Spinal cord (tissue), 10 donors: ENCODE data around the gene SLC9A7. TPM values are rescaled to one million over a fixed set of nuclear protein-coding genes. Genes with fewer than 3 reads are reported as not detected.

Experiments
- DNase-seq, 6 donors: peaks; one replicate each; pipeline versions ENCODE4 v3.0.0 to v3.0.0-alpha.2; 2013 to 2015; ENCODE audit warnings: low spot score in 6 of 6, low read depth in 4 of 6
- H3K27ac ChIP-seq: one replicate; pipeline ENCODE4 v1.5.1; 2013; ENCODE audit warnings: low read depth, low read length, control low read depth
- H3K27me3 ChIP-seq: one replicate; pipeline ENCODE4 v1.6.1; 2013; ENCODE audit warnings: low read length; ENCODE audit not compliant: control insufficient read depth, insufficient read depth
- H3K36me3 ChIP-seq: one replicate; pipeline ENCODE4 v1.6.1; 2013; ENCODE audit warnings: low read length; ENCODE audit not compliant: control insufficient read depth, insufficient read depth
- H3K4me1 ChIP-seq: one replicate; pipeline ENCODE4 v1.6.1; 2013; ENCODE audit warnings: low read length; ENCODE audit not compliant: control insufficient read depth, insufficient read depth
- H3K4me3 ChIP-seq: one replicate; pipeline ENCODE4 v1.5.1; 2013; ENCODE audit warnings: low read depth, low read length, control low read depth
- H3K9me3 ChIP-seq: one replicate; pipeline ENCODE4 v1.6.1; 2013; ENCODE audit warnings: low read length; ENCODE audit not compliant: control insufficient read depth, insufficient read depth
- WGBS: methylation state at CpG from one replicate; pipeline ENCODE4 v1.1.5; 2013; ENCODE audit warnings: missing lambda C conversion rate; ENCODE audit not compliant: insufficient coverage; 5-methylcytosine and 5-hydroxymethylcytosine counted together
- polyA plus RNA-seq, 2 donors: library from polyadenylated mRNA; unstranded; fragments of 120-200 nt; gene quantifications; one replicate each; pipeline ENCODE4 v1.2.1, GENCODE V29; 2013; ENCODE audit not compliant: insufficient read length in 2 of 2
- total RNA-seq, 2 donors: library from RNA; depleted of rRNA in 1 of 2; stranded (reverse); fragments of 120-200 nt in 1 of 2; fragments of >200 nt in 1 of 2; gene quantifications; one replicate each; pipeline versions ENCODE4 v1.2.3 to v1.2.4, GENCODE V29; 2013 to 2014
- donor health status: healthy.

The SLC9A7 gene
- total and polyA plus RNA-seq, 4 donors = 15.4 to 57.8 (median 25.3) TPM

DNA sequence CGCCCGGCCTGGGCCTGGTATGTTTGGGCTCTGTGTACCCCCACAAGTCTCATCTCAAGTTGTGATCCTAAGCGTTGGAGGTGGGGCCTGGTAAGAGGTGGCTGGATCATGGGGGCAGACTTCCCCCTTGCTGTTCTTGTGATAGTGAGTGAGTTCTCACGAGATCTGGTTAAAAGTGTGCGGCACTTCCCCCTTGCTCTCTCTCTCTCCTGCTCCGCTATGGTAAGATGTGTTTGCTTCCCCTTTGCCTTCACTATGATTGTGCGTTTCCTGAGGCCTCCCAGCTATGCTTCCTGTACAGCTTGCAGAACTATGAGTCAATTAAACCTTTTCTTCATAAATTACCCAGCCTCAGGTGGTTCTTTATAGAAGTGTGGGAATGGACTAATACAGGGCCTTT, 132.4 kb downstream of the SLC9A7 start:
- WGBS = no CpG with 5 or more reads among the region's 7 CpGs
- no peak overlapping the region for H3K27ac ChIP-seq

DNA sequence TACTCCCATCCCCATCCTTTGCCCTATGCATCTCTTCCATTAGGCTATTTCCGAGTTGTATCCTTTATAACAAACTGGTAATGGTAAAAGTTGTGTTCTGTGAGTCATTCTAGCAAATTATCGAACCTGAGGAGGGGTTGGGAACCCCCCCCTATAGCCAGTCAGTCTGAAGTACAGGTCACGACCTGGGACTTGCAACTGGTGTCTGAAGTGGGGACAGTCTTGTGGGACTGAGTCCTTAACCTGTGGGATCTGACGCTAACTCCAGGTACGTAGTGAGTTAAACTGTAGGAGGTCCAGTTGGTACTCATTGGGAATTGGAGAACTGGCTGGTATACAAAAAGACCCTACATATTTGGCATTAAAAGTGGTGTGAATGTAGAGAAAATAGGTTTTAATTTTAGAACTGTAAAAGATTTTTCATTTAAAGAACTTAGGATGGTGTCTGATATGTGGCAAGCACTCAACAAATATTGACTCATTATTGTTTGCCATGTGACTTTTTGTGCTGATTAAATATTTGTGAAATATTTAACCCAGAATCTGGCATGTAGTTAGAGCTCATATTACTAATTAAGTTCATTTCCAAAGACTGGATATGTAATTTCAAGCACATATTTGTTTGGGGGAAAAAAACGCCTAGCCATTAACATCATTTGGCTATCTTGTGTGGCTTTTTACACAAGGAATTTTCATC, 134.7 kb downstream of the SLC9A7 start:
- Histone ChIP-seq H3K27ac (no peak overlapping the region), H3K36me3 (peaks cover 2% of the 10 kb centered on the region), H3K4me1 (no peaks in the 10 kb centered on the region), H3K9me3 (no peaks in the 10 kb centered on the region), H3K4me3 (no peak overlapping the region), H3K27me3 (no peaks in the 10 kb centered on the region)
- 76% methylated on average over 2 of the region's 6 CpGs for WGBS
- no peak for DNase-seq

More for the DNA sequence above, 132.4 kb downstream of the SLC9A7 start:
- no peak for DNase-seq
- H3K27me3 ChIP-seq = no peaks in the 10 kb centered on the region
- H3K4me3 ChIP-seq = no peak overlapping the region
- peaks cover 2% of the 10 kb centered on the region for H3K36me3 ChIP-seq
- no peaks in the 10 kb centered on the region for H3K4me1 ChIP-seq
- H3K9me3 ChIP-seq = no peaks in the 10 kb centered on the region

DNA sequence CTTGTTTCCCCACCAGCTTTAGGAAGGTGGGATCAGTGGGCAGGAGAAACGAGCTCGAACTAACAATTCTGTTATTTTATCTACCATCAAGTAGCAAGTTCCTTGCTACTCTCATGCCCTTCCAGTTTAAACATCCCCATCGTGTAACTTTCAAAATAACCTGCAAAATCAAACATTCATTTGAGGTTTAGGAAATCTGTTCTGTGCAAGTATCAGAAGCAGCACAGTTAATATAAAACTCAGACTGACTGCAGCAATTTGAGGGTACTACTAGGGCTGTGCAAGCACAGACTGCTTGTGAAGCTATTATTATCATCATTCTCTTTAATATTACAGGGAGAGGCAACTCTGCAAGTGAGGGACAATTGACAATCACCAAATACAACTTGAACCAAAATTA, 137.3 kb downstream of the SLC9A7 start:
- H3K4me1 ChIP-seq = no peaks in the 10 kb centered on the region
- no CpG with 5 or more reads among the region's 3 CpGs for WGBS
- no peak overlapping the region for H3K4me3 ChIP-seq
- no peak overlapping the region for H3K27ac ChIP-seq
- H3K9me3 ChIP-seq = no peaks in the 10 kb centered on the region
- H3K36me3 ChIP-seq = no peaks in the 10 kb centered on the region
- no peak for DNase-seq
- H3K27me3 ChIP-seq = no peaks in the 10 kb centered on the region

DNA sequence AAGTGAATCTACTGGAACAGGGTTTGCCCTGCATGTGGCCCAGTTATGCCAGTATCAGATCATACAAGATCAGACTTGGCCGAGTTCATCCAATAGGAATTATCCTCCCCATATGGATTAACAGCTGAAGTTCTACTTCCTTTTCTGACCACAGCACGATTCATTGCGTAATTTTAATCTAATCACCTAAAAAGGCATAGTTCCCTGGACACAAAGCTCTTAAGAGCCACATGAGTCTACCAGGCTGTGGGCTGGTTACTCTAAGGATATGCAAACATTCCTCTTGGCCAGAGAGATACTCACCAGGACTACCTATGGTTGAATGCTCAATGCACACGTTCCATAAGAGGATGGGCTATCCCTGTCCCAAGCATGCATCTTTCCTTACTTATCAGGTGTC, 138.4 kb downstream of the SLC9A7 start:
- Histone ChIP-seq H3K27me3 (no peaks in the 10 kb centered on the region), H3K4me3 (no peak overlapping the region), H3K9me3 (no peaks in the 10 kb centered on the region), H3K4me1 (no peaks in the 10 kb centered on the region), H3K27ac (no peak overlapping the region), H3K36me3 (no peaks in the 10 kb centered on the region)
- 75% methylated on average over 4 of the region's 4 CpGs for WGBS
- DNase-seq = no peak

DNA sequence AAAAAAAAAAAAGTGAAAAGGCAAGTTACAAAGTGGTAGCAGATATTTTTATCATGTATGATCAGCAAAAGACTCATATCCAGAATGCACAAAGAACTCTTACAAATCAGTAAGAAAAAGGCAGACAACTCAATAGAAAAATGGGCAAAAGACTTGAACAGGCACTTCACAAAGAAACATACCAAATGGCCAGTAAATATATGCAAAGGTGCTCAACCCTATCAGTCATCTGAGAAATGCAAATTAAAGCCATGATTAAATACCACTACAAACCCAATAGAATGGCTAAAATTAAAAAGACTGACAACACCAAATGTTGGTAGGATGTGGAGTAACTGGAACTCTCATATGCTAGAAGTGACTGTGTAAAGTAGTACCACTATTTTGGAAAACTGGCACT, 140.0 kb downstream of the SLC9A7 start:
- H3K27ac ChIP-seq = no peak overlapping the region
- H3K36me3 ChIP-seq = no peaks in the 10 kb centered on the region
- no peaks in the 10 kb centered on the region for H3K27me3 ChIP-seq
- no peak for DNase-seq
- H3K9me3 ChIP-seq = no peaks in the 10 kb centered on the region
- no peaks in the 10 kb centered on the region for H3K4me1 ChIP-seq
- no peak overlapping the region for H3K4me3 ChIP-seq

DNA sequence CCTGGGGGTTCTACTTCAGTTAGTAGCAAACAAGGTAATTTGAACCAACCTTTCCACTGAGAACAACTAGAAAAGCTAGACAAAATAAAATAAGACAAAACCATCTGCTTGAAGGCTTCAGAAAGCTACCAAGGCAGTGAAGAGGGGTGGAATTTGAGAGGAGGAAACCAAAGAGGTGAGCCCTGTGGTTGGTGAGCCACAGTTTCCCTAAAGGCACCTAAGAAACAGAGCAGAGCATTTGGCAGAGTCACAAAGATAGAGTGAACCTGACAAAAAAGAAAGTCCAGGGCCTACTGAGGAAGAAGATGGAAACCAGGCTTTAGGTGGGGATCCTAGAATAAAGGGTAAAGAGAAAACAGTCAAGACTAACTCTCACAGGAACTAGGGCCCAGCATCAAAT, 141.0 kb downstream of the SLC9A7 start:
- Histone ChIP-seq H3K4me3 (no peak overlapping the region), H3K4me1 (no peaks in the 10 kb centered on the region)
- DNase-seq = no peak

DNA sequence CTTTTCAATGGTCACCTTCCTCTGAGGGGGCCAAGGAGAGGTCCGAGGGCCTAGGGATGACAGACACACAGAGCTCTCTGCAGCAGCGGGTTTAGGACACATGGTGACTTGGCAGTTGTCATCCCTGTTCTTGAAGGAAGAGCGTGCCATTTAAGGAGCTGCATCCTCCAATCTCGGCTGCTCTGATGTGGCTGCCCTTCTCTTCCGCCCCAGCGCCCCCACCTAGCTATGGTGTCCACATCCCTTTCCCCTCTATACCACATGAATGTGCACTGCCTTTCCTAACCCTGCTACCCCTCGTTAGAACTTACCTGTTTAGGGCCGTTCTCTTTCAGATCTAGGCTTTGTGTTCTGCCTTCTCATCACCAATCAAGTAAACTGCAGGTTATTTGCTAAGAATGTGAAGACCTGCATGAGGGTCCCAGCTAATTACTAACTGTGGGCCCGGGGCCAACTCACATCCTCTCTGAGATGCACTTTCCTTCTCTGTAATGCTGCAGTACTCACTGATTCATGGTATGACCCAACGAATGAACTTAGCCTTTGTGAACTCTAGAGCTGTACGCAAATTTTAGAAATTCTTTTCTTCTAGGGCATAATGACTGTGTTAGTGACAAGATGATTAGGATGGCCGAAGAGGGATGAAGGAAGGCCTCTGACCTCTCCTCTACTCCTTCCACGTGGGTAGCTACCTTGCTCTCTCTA, 147.1 kb downstream of the SLC9A7 start:
- WGBS = 78% methylated on average over 8 of the region's 13 CpGs
- peaks cover 1% of the 10 kb centered on the region for H3K36me3 ChIP-seq
- DNase-seq = no peak
- H3K4me3 ChIP-seq = no peak overlapping the region
- H3K4me1 ChIP-seq = no peaks in the 10 kb centered on the region
- no peaks in the 10 kb centered on the region for H3K27me3 ChIP-seq
- H3K27ac ChIP-seq = no peak overlapping the region
- no peaks in the 10 kb centered on the region for H3K9me3 ChIP-seq

More for the DNA sequence above, 141.0 kb downstream of the SLC9A7 start:
- Histone ChIP-seq H3K9me3 (no peaks in the 10 kb centered on the region), H3K27ac (no peak overlapping the region), H3K36me3 (no peaks in the 10 kb centered on the region), H3K27me3 (no peaks in the 10 kb centered on the region)

DNA sequence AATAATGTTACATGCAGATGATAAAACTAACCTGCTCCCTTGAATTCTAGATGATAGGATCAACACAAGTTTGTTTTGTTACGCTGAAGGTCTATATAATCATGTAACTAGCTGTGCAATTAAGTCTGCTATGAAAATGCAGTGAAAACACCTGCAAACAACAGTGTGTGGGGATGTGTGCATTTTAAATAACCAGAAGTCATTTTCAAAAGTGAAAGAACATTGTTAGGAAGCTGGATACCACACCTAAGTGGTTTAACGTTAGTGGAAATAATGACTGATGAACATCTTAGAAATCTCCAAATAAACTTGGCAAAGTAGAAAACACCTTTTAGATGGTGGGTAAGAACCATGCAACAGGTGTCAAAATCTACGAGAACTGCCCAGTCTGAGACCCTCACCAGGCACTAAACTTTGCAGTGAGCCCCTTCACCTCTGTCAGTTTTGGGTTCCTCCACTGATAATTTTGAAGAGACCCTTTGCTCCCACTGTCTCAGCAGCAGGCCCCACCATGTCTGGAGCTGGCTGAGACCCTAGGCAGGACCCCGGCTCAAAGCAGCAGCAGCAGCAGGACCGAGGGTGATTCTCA, 148.8 kb downstream of the SLC9A7 start:
- H3K27ac ChIP-seq = no peak overlapping the region
- H3K4me1 ChIP-seq = no peaks in the 10 kb centered on the region
- H3K4me3 ChIP-seq = no peak overlapping the region
- H3K36me3 ChIP-seq = peaks cover 3% of the 10 kb centered on the region
- H3K27me3 ChIP-seq = no peaks in the 10 kb centered on the region
- DNase-seq = no peak
- H3K9me3 ChIP-seq = no peaks in the 10 kb centered on the region
- WGBS = 70% methylated on average over 4 of the region's 5 CpGs

DNA sequence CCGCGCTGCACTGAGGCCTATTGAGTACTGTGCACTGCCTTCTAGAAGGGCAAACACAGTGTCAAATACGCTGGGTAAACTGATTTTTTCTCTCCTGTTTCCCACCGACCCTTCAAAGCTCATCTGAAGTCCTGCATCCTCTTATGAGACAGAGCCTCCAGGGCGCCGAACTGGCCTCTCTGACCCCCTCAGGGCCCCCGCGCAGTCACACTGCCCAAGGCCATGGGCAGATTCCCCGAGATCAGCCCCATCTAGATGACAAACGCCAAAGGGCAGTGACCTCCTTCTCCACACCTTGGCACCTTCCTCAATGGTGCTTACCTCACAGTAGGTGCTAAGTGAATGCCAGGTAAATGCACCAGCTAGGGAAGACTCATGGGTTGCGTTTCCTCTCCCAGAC, 151.0 kb downstream of the SLC9A7 start:
- WGBS = 54% methylated on average over 11 of the region's 11 CpGs

More for the DNA sequence above, 151.0 kb downstream of the SLC9A7 start:
- H3K36me3 ChIP-seq = peaks cover 3% of the 10 kb centered on the region
- H3K4me3 ChIP-seq = no peak overlapping the region
- H3K27ac ChIP-seq = no peak overlapping the region
- no peaks in the 10 kb centered on the region for H3K4me1 ChIP-seq
- peaks cover 2% of the 10 kb centered on the region for H3K27me3 ChIP-seq
- no peaks in the 10 kb centered on the region for H3K9me3 ChIP-seq
- DNase-seq = no peak
